ENCODE results near the gene MBNL2. TPM values are rescaled to one million over a fixed set of nuclear protein-coding genes. Genes with fewer than 3 reads are reported as not detected.

The MBNL2 gene
- total and polyA plus RNA-seq, 11 donors: 18.5 to 100 (median 81.4) TPM

GRCh38 chr13:97253581-97254293 is 31.6 kb downstream of the MBNL2 start:
- no peaks in the 10 kb centered on the region for H3K9me3 ChIP-seq
- ATAC-seq (no peak), DNase-seq (no peak)
- intact Hi-C loops (cut with DNase I): no loop called here
- peak overlapping the region in 3 of 12 donors; percentile 5 to 74 (median 18) for H3K27ac ChIP-seq
- H3K4me3 ChIP-seq: no peak overlapping the region
- H3K27me3 ChIP-seq: no peaks in the 10 kb centered on the region
- H3K36me3 ChIP-seq: no peaks in the 10 kb centered on the region
- WGBS, 4 donors: 96 to 98% (median 98%) methylated on average over 8 of the region's 8 CpGs
- no peak for TF ChIP-seq POLR2A (IDR thresholded peaks at IDR 0.05)
- TF ChIP-seq, protein P1, sequence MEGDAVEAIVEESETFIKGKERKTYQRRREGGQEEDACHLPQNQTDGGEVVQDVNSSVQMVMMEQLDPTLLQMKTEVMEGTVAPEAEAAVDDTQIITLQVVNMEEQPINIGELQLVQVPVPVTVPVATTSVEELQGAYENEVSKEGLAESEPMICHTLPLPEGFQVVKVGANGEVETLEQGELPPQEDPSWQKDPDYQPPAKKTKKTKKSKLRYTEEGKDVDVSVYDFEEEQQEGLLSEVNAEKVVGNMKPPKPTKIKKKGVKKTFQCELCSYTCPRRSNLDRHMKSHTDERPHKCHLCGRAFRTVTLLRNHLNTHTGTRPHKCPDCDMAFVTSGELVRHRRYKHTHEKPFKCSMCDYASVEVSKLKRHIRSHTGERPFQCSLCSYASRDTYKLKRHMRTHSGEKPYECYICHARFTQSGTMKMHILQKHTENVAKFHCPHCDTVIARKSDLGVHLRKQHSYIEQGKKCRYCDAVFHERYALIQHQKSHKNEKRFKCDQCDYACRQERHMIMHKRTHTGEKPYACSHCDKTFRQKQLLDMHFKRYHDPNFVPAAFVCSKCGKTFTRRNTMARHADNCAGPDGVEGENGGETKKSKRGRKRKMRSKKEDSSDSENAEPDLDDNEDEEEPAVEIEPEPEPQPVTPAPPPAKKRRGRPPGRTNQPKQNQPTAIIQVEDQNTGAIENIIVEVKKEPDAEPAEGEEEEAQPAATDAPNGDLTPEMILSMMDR (IDR thresholded peaks at IDR 0.05): no peak
- H3K4me1 ChIP-seq: peaks cover 17 to 95% (median 72%) of the 10 kb centered on the region in 12 donors

- intact Hi-C loops (cut with DNase I): loop anchor here in 1 of 10 donors (5.0 kb wide), 1 partner anchor 33 kb away; the partner anchor contains the start of gene MBNL2
- Histone ChIP-seq H3K27me3 (no peaks in the 10 kb centered on the region), H3K36me3 (no peaks in the 10 kb centered on the region), H3K9me3 (no peaks in the 10 kb centered on the region), H3K27ac (peak overlapping the region in 9 of 12 donors; percentile 42 to 89 (median 72)), H3K4me1 (peaks cover 19 to 95% (median 72%) of the 10 kb centered on the region in 12 donors), H3K4me3 (no peak overlapping the region)
- no peak for ATAC-seq
- 68 to 74% (median 72%) methylated on average over 2 of the region's 2 CpGs for WGBS, 4 donors
- TF ChIP-seq POLR2A (IDR thresholded peaks at IDR 0.05): no peak
- TF ChIP-seq, protein P1 (IDR thresholded peaks at IDR 0.05): no peak
- no peak for DNase-seq
These were observed 32.7 kb downstream of the MBNL2 start for GRCh38 chr13:97254816-97255215.

DNA sequence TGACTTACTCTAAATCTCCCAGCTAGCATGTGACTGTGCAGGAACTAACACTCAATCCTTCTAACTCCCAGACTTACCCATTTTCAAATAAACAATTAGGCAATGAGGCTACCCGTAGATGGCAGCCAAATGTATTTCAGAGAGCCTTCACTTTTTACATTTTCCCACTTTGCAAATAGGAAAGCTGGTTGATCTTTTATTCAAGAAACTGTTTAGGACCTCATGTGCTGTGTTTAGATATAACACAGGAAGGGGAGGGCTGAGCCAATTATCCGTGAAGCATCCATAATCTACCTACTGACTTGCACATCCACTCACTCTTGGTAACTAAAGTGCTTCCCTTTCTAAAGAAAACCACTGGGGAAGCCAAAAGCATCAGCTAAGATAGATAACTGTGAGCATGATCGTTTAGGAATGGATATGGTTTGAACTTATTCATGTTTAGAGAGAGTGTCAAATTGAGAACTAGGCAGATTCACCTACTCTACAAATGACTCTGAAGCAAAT is 33.4 kb downstream of the MBNL2 start:
- no peak for DNase-seq
- Histone ChIP-seq H3K27ac (peak overlapping the region; percentile 2 to 89 (median 70)), H3K4me3 (no peak overlapping the region), H3K36me3 (no peaks in the 10 kb centered on the region), H3K4me1 (peaks cover 19 to 95% (median 72%) of the 10 kb centered on the region in 12 donors), H3K9me3 (no peaks in the 10 kb centered on the region), H3K27me3 (no peaks in the 10 kb centered on the region)
- intact Hi-C loops (cut with DNase I): loop anchor here in 1 of 10 donors (5.0 kb wide), 1 partner anchor 33 kb away; the partner anchor contains the start of gene MBNL2
- whole genome bisulfite sequencing, 4 donors: 45 to 57% (median 50%) methylated on average over 3 of the region's 3 CpGs
- TF ChIP-seq POLR2A (IDR thresholded peaks at IDR 0.05): no peak
- TF ChIP-seq, protein P1 (IDR thresholded peaks at IDR 0.05): no peak
- ATAC-seq: no peak

GRCh38 chr13:97256343-97256783 is 34.2 kb downstream of the MBNL2 start:
- no peaks in the 10 kb centered on the region for H3K27me3 ChIP-seq
- ATAC-seq: peak; percentile 52 to 71 (median 68)
- TF ChIP-seq, protein P1 (IDR thresholded peaks at IDR 0.05): no peak
- TF ChIP-seq POLR2A (IDR thresholded peaks at IDR 0.05): no peak
- peak overlapping the region; percentile 2 to 89 (median 70) for H3K27ac ChIP-seq
- no peak overlapping the region for H3K4me3 ChIP-seq
- no peak for DNase-seq
- 41 to 54% (median 48%) methylated on average over 5 of the region's 5 CpGs for WGBS, 4 donors
- intact Hi-C loops (cut with DNase I): loop anchor here in 1 of 10 donors (5.0 kb wide), 1 partner anchor 34 kb away; the partner anchor contains the start of gene MBNL2
- H3K9me3 ChIP-seq: no peaks in the 10 kb centered on the region
- peaks cover 19 to 95% (median 72%) of the 10 kb centered on the region in 12 donors for H3K4me1 ChIP-seq
- no peaks in the 10 kb centered on the region for H3K36me3 ChIP-seq
